Activated T-helper 1 cell treated with anti-CD3 and anti-CD28 coated beads, Interleukin-2, amount 50 U/mL, for 16 hours (primary cell): ENCODE measurements around the gene PHRF1.

ENCODE experiments used
- DNase-seq, 2 donors: peaks; one replicate each; pipeline ENCODE4 v3.0.0-alpha.2; 2020; ENCODE audit warnings: low read depth in 1 of 2, low spot score in 1 of 2

The PHRF1 gene

DNA sequence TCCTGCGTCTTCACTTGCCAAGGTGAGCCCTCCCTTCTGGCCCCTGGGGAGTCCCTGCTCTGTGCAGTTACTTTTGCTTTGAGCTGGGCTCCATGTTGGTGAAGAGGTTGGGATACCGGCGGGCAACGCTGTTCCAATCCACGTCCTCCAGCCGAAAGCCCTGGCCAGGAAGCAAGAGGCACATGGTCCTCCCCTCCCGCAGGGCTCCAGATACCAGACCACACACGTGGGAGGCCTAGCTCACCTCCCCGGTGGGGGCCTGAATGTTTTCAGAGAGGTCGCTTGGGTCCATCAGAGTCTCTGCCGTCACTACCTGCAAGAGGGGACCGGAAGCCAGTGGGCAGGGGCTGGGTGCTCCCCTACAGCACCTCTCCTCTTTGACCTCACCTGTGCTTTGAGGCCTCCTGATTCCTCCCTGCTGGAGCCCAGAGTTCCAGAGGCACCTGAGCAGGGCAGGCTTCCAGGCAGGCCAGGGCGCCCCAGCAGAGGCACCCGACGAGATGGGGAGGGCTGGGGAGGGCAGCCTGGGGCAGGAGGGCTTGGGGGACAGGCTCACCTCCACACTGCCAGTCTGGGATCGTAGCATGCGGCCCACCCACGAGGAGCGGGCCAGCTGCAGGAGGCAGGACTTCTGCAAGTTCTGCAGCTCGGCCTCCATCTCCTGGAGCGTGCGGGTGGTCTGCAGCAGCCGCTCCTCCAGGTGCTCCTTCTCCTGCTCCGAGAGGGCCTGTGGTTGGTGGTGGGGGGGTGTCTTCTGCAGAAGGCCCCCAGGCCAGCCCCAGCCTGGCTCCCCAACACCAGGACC, 18.7 kb upstream of the PHRF1 start:
- DNase-seq = no peak

DNA sequence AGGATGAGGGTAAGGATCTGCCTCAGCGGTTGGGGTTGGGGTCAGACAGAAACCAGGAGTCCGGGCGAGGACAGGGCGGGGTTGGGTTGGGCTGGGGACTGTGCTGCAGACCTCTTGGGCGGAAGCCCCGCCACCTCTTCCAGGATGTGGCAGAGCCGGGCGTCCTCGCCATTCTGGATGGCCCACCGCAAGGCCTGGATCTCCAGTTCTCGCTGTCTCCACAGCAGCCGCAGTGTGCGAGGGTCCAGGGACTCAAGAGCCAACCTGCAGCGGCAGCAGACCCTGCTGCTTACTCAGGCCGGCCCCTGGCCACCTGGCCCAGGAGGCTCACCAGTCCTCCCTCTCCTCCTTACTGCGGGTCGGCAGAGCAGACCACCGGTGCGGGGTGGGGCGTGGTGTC, 17.8 kb upstream of the PHRF1 start:
- no peak for DNase-seq

DNA sequence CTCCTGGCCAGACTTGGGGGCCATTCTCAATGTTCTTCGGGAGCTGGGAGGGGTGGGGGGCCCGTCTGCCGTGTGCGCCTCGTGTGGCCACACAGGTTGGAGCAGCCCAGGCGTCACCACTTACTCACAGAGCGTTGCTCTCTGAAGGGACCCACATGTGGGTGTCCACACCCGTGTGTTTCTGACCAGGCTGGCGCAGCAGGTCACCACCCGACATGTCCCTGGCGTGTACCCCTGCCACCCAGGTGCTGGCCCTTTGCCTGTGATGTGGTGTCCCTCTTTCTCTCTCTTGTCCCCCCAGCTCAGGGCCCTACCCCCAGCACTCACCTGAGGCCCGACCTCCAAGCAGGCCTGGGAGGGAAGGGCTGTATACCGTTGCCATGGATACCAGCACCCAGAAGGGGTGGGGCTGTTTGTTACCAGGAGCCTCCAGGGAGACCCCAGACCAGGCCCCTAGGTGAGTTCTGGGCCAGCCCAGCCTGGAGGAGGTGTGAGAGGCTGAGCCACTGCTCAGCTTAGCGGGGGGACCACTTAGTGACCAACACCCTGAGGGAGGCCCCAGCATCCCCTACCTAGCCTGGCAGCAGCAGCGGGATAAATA, 17.1 kb upstream of the PHRF1 start:
- no peak for DNase-seq

GRCh38 chr11:559712-560304, 16.5 kb upstream of the PHRF1 start:
- DNase-seq = no peak

DNA sequence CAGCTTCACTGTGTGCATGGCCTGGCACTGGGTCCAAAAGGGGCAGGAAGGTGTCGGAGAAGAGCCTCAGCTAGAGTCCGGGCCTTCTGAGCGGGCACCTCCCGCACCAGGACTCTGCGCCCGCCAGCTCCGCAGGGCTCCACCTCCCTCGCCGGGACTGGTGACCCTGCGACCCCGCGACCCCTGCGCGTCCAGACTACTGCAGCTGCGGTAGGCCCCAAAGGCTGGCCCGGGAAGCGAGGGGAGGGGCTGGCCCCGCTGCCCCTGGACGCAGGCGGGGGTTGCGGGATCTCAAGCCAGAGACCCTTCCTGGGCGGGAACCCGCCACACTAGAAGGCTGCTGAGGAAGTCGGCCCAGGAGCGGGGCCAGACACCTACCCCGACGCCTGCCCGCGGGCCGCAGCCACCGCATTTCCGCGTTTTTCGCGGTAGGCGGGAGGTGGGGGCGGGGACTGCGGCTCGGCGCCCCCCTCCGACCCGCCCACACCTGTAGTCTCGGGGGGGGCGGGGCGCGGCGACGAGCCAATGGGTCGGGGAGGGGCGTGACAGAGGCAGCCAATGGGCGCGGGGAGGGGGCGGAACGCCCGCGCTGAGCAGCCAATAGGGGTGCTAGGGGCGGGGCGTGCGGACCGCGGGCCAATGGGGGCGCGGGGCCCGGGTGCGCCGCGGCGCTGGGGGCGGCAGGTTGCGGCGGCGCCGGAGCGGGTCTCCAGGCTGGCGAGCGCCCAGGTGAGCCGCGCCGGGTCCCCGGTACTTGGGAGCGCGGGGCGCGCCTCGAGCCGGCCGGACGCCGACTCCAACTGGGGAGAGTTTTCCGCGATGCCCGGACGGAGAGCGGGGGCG, 15.7 kb upstream of the PHRF1 start, which contains the start of the genes LMNTD2 and RASSF7:
Gene LMNTD2 (minus strand): TSS at position 434 of the 843 bp plus-strand sequence. CDS start 22 bp downstream, at position 412.
Gene RASSF7 (plus strand): TSS at position 666 of the 843 bp plus-strand sequence. CDS start 799 bp downstream, outside the sequence.
- peak; percentile 92 to 96 for DNase-seq

GRCh38 chr11:561148-562003, 14.9 kb upstream of the PHRF1 start:
- no peak for DNase-seq

DNA sequence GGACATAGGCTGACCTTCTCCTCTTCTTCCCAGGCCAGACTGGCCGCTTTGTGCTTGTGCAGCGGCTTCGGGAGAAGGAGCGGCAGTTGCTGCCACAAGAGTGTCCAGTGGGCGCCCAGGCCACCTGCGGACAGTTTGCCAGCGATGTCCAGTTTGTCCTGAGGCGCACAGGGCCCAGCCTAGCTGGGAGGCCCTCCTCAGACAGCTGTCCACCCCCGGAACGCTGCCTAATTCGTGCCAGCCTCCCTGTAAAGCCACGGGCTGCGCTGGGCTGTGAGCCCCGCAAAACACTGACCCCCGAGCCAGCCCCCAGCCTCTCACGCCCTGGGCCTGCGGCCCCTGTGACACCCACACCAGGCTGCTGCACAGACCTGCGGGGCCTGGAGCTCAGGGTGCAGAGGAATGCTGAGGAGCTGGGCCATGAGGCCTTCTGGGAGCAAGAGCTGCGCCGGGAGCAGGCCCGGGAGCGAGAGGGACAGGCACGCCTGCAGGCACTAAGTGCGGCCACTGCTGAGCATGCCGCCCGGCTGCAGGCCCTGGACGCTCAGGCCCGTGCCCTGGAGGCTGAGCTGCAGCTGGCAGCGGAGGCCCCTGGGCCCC, 14.1 kb upstream of the PHRF1 start:
- no peak for DNase-seq

DNA sequence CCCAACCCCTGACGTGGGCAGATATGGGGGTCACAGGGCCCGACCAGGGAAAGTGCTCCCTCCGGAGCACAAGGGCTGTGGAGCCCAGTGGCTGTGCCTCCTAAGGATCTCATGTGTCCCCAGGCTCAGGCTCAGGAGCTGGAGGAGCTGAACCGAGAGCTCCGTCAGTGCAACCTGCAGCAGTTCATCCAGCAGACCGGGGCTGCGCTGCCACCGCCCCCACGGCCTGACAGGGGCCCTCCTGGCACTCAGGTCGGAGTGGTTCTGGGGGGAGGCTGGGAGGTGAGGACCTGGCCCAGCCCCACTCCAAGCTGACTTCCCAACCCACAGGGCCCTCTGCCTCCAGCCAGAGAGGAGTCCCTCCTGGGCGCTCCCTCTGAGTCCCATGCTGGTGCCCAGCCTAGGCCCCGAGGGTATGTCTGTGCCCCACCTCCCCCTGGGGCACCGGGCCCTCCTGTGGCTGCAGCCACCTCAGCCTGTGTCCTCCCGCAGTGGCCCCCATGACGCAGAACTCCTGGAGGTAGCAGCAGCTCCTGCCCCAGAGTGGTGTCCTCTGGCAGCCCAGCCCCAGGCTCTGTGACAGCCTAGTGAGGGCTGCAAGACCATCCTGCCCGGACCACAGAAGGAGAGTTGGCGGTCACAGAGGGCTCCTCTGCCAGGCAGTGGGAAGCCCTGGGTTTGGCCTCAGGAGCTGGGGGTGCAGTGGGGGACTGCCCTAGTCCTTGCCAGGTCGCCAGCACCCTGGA, 13.0 kb upstream of the PHRF1 start:
- no peak for DNase-seq

GRCh38 chr11:563812-564578, 12.3 kb upstream of the PHRF1 start:
- no peak for DNase-seq

DNA sequence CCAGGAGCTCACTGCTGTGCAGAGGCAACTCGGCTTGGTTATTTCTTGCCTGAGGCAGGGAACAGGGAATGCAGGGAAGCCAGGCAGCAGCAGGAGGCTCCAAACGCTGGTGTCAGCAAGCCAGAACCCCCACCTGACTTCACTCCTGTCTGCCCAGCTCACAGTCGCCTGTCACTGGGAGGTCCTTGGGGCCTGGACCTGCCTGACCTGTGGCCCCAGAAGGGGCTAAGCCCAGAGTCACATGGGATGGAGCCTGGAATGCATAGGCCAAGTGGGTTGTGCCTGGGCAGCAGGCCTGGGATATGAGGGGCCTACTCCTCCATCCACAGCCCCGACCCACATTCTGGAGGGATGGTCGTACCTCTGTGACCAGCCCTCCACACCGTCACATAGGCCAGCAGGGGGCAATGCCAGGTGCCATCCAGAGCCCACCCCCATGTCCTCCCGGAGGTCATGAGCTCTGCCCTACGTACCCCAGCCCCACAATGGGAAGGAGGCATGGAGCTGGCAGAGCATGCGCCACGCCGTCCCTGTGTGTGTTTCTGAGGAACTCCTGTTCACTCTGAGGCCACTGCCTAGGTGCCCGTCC, 10.3 kb upstream of the PHRF1 start:
- DNase-seq = no peak

DNA sequence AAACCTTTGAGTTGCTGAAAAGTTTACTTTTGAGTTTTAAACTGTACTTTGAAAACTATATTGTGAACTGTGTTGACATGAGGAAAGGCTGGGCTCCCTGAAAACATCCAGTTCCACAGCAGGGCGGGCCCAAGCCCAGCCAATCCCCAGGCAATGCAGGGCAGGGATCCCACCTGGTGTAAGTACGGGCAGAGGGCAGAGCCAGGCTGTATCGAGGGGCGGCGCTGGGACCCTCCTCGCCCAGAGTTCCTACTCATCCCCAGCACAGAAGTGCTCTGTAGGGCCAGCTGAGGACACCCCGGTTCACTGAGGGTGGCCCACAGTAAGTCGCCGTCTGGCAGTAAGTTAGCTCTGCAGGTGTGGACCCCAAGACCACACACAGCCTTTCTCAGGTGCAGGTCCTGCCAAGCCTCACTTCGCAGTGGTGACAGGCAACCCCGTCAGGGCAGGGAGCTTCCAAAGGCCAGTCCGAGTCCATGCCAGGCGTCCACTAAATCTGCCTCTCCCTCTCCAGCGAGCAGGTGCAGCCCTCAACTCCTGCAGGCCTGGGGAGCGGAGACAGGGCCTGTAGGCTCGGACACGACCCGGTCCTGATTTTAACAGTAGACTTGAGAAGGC, 9.2 kb upstream of the PHRF1 start:
- no peak for DNase-seq

- no peak for DNase-seq
Observed at GRCh38 chr11:567629-568292, 8.5 kb upstream of the PHRF1 start.

GRCh38 chr11:568306-569157, 7.7 kb upstream of the PHRF1 start:
- peak; percentile 73 to 88 for DNase-seq

DNA sequence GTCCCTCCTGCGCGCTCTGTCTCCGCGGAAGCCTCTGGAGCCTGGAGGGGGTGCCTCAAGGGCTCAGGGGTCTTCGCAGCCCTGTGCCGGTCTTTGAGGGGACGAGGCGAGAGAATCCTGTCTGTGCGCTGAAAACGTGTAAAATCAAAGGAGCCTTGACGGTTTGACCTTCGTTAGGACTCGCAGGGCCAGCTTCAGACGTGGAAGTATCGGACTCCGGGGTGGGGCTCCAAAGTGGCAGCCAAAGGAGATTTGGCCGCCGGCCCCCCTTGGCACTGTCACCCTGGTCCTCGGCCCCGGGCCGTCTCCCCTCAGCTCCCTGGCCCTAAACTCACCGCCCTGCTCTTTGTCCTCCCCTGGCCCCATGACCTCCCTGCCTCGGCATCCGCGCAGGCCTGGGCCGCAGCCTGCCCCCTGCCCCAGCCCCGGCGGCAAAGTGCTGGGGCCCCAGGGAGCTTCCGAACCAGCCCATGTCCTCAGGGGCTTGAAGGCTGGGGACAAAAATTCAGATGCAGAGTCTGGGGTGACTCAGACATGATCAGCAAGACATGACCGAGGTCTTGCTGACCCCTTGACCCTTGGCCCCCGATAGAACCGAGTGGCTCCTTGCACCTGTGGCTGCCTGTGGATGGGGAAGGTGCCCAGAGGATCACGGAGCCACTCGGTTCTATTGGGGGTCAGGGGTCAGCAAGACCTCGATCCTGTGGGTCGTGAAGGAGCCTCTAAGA, 6.9 kb upstream of the PHRF1 start:
- DNase-seq = no peak

DNA sequence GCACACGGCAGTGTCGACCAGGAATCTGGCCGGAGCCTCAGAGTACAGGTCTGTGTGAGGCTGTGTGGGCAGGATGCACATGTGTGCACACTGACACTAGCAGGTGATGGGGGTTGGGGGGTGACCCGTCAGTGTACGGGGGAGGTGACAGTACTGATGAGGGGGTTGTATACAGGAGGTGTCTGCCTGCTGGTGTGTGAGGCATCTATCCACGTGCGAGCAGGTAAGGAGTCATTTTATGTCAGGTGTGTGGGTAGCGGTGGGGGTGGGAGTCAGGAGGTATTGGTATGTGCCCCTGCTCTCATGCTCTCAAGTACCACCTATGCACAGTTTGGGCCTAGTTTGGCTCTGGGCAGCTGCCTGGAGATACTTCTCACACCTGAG, 4.5 kb upstream of the PHRF1 start:
- DNase-seq = no peak
